AG04449 (cell line): ENCODE data around the gene RAB3IL1.

Experiments used
- CTCF ChIA-PET: fragments of 350-600 bp; formaldehyde crosslinking; extraction: SDS; loops from one replicate; lab custom pipeline; 2021; ENCODE audit warnings: antibody characterized with exemption; lab: Yijun Ruan, JAX
- POLR2A ChIA-PET: fragments of 400-600, 350-600 bp; formaldehyde crosslinking; extraction: SDS; loops from one replicate; lab custom pipeline; 2020; ENCODE audit warnings: antibody characterized with exemption, inconsistent platforms; lab: Yijun Ruan, JAX
- DNase-seq: peaks from one replicate; pipeline ENCODE4 v3.0.0-alpha.2; 2010; ENCODE audit warnings: low read depth, low spot score
- H3K4me3 ChIP-seq: 2 replicates; pipeline ENCODE4 v1.5.1; 2011; ENCODE audit warnings: low read depth, mild to moderate bottlenecking, control low read depth, low read length
- TF ChIP-seq, protein P1 (sequence below): IDR thresholded peaks from one replicate; pipeline ENCODE4 v1.5.1; 2011; ENCODE audit warnings: mild to moderate bottlenecking, moderate library complexity, low read length, control low read depth, inconsistent platforms; ENCODE audit not compliant: insufficient read depth; ENCODE audit errors: missing control alignments

The RAB3IL1 gene

DNA sequence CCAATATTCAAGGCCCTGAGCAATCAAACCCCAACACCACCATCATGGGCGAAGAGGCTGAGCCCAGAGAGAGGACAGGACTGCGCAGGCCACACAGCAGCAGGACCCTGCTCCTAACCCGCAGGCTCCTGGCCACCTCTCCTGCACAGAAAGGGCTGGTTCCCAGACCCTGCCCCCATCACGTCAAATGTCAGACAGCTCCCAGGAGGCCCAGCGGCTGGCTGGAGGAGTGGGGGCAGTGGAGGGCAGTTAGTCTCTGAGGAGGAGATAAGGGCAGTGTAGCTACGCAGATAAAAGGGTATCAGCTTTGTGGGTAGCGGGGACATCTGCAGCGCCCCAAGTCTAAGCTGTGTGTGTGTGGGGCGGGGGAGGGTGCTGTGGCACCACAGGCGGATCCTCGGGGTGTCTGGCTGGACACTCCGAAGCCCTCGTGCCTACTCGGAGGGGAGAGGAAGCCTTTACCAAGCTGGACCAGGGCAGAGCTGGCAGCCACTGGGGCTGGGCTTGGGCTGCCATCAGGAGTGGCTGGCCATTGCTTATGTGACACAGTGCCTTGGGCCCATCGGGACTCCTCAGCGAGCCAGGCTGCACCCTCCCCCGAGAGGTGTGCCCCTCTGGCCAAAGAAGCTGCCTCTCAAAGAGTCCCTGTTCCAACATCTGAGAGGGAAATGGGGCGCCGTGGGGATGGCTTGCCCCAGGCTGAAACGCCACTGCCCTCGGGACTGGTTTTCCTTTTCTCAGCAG lies 47.5 kb downstream of the RAB3IL1 start:
- no peak for DNase-seq
- no peak overlapping the region for H3K4me3 ChIP-seq
- CTCF ChIA-PET = interaction anchor here (0.7 to 17.1 kb wide), 34 partner anchors 8 to 508 kb away, joined by 3 to 233 read pairs (median 5); partner anchors contain the start of genes BEST1 and INCENP

DNA sequence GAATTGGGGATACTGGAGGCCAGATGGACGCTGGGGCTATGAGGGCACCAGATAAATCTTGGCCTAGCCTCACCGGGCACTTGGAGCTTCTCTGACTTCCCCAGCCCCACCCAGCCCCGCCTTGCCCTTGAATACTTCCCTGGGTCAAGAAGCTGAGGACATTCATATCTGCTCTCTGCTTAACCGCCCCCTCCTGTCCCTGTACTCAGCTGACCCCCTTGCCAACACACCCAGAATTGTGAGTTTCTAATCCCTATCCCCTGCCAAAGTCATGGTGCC lies 48.0 kb downstream of the RAB3IL1 start:
- CTCF ChIA-PET = interaction anchor here (1.6 to 17.1 kb wide), 9 partner anchors 13 to 237 kb away, joined by 6 to 233 read pairs (median 79); partner anchors contain the start of gene BEST1
- H3K4me3 ChIP-seq = no peak overlapping the region
- DNase-seq = no peak
- POLR2A ChIA-PET = no interaction called here
- TF ChIP-seq, protein P1, sequence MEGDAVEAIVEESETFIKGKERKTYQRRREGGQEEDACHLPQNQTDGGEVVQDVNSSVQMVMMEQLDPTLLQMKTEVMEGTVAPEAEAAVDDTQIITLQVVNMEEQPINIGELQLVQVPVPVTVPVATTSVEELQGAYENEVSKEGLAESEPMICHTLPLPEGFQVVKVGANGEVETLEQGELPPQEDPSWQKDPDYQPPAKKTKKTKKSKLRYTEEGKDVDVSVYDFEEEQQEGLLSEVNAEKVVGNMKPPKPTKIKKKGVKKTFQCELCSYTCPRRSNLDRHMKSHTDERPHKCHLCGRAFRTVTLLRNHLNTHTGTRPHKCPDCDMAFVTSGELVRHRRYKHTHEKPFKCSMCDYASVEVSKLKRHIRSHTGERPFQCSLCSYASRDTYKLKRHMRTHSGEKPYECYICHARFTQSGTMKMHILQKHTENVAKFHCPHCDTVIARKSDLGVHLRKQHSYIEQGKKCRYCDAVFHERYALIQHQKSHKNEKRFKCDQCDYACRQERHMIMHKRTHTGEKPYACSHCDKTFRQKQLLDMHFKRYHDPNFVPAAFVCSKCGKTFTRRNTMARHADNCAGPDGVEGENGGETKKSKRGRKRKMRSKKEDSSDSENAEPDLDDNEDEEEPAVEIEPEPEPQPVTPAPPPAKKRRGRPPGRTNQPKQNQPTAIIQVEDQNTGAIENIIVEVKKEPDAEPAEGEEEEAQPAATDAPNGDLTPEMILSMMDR = no peak

More for the DNA sequence above, 47.5 kb downstream of the RAB3IL1 start:
- POLR2A ChIA-PET = interaction anchor here (0.9 to 1.4 kb wide), 4 partner anchors 21 to 96 kb away, joined by 3 to 8 read pairs (median 4); no protein-coding TSS in a partner anchor
- TF ChIP-seq, protein P1 = no peak

DNA sequence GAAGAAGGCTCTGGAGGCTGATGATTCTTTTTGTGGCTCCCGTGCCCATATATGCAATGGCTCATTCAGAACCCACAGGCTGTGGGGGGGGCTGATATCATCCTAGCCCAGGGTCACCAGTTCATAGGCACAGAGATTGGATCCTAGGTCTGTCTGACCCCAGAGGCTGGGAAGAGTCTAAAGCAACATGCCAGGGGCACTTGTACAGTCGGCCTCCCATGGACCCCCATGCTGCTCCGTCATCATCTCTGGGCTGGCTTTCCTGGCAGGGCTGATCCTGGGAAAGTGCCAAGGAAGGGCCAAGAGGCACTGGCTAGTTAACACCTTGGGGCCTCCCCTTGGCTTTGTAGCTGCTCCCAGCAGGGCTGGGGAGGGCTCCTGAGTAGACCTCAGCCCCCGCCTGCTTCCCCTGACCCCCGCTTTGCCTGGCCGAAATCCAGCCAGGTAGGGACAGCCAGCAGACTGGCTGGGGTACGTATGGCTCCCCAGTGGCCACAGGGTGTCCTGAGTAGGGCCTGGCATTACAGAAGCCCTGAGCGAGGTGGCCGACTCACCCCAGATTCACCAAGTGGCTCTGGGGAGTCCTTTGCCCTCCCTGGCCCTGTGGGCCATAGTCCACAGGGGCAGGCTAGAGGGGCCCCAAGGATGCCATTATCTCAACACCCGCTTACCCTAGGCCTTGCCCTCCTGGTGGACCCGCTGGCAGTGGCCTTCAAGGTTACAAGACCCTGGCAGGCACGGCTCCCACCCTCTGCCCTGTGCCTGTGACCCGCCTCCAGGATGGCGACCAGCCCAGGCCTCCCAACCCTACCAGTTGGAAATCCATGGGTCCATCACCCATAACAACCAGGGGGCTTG lies 48.6 kb downstream of the RAB3IL1 start:
- TF ChIP-seq, protein P1 = no peak
- ChIA-PET CTCF (interaction anchor here (2.8 to 17.1 kb wide), 7 partner anchors 21 to 237 kb away, joined by 11 to 233 read pairs (median 110); partner anchors contain the start of gene BEST1), POLR2A (no interaction called here)
- H3K4me3 ChIP-seq = no peak overlapping the region
- DNase-seq = no peak

DNA sequence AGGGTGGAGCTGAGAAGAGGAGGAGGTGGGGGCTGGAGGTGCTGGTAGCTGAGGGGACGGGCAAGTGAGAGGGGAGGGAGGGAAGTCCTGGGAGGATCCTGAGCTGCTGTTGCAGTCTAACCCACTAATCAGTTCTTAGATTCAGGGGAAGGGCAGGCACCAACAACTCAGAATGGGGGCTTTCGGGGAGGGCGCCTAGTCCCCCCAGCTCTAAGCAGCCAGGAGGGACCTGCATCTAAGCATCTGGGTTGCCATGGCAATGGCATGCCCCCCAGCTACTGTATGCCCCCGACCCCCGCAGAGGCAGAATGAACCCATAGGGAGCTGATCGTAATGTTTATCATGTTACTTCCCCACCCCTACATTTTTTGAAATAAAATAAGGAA lies 50.4 kb downstream of the RAB3IL1 start:
- TF ChIP-seq, protein P1 = no peak
- DNase-seq = no peak
- POLR2A ChIA-PET = interaction anchor here (0.6 to 1.2 kb wide), 2 partner anchors 13 to 39 kb away, joined by 3 read pairs; no protein-coding TSS in a partner anchor
- H3K4me3 ChIP-seq = no peak overlapping the region
- CTCF ChIA-PET = interaction anchor here (1.0 to 10.2 kb wide), 5 partner anchors 61 to 444 kb away, joined by 3 to 183 read pairs (median 4); no protein-coding TSS in a partner anchor

DNA sequence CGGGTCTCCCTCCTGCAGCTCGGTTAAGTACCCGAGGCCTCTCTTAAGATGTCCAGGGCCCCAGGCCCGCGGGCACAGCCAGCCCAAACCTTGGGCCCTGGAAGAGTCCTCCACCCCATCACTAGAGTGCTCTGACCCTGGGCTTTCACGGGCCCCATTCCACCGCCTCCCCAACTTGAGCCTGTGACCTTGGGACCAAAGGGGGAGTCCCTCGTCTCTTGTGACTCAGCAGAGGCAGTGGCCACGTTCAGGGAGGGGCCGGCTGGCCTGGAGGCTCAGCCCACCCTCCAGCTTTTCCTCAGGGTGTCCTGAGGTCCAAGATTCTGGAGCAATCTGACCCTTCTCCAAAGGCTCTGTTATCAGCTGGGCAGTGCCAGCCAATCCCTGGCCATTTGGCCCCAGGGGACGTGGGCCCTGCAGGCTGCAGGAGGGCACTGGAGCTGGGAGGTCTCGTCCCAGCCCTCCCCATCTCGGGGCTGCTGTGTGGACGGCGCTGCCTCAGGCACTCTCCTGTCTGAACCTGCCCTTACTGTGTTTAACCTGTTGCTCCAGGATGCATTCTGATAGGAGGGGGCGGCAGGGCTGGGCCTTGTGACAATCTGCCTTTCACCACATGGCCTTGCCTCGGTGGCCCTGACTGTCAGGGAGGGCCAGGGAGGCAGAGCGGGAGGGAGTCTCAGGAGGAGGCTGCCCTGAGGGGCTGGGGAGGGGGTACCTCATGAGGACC lies 51.0 kb downstream of the RAB3IL1 start:
- CTCF ChIA-PET = interaction anchor here (0.9 to 10.2 kb wide), 6 partner anchors 81 to 444 kb away, joined by 3 to 183 read pairs (median 4); no protein-coding TSS in a partner anchor
- TF ChIP-seq, protein P1 = no peak
- no peak for DNase-seq
- H3K4me3 ChIP-seq = no peak overlapping the region
- POLR2A ChIA-PET = interaction anchor here (1.2 kb wide), 1 partner anchor 39 kb away, joined by 3 read pairs; no protein-coding TSS in a partner anchor
